Germinal center (tissue), 1 donor: ENCODE data around the gene ARID3C.

Source experiments
- DNase-seq: peaks from one replicate; pipeline ENCODE4 v3.0.0; 2012; ENCODE audit warnings: mixed read lengths, low spot score

The ARID3C gene

DNA sequence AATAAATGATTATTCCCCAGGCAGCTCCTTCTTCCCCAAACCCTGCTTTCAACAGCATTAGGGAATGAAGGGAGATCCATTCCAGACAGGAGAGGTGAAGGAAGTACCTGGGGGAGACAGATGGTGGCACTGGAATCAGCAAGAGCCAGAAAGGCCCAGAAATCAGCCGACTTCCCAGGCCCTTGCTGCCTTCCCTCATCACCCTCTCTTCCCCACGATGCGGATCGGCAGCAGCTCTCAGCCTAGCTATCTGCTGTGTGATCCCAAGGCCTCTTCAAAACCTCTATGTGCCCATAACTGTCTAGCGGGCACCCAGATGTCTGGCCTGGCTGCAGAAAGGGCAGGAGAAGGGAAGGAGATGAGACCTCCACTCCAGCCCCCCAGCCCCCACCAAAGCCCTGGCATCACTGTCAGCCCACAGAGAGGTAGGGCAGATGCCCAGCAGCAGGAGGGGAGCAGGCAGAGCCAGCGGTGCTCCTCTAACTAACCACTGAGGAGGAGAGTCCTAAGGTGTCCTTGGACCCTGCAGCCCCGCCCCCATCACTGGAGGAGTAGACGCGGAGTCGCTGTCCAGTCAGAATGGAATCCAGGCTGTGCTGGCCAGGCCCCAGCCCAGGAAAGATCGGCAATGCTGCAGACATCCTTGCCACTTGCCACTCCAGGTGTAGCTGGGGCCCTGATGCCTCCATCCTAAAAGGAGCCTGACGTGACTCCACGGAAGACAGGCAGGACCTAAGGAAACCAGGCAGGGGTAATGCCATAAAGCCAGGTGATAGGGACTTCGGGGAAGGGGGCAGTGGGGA is 52.1 kb downstream of the ARID3C start:
- no peak for DNase-seq

- no peak for DNase-seq
These were observed 52.8 kb downstream of the ARID3C start for GRCh38 chr9:34575862-34576596.

DNA sequence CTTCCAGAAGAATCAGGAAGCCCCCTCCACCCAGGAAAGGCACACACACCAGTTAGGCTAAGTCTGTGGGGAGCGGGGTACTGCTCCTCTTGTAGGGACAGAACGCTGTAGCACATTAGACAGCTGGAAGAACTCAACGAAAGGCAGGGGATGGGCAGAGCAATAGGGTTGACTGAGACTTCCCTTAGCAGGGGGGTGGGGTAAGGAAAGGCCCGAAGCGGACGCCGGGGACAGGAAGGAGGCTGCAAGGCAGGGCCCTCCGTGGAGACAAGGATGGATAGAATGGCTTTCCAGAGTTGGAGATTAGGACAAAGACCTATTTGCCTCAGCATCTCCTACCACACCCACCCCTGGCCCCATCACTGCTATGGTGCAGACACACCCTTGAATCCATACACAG is 53.6 kb downstream of the ARID3C start:
- DNase-seq: no peak

DNA sequence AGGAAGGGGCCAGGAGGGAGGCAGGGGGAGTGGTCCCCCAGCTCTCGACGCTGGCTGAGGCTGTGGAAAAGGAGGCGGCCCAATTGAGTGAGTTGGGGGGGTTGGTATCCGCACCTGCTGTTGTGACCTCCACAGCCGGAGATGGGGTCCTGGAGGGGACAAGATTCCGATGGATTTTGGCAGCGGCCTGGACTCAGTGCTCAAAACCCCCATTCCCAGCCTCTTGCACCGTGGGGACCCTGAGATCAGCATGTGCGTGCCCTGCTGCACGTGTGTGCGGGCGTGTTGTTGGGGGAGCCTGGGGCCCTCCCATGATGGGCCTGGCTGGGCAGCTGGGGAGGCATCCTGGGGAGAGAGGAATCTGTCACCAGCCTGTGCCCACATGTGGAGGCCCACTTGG is 54.3 kb downstream of the ARID3C start:
- DNase-seq: no peak

DNA sequence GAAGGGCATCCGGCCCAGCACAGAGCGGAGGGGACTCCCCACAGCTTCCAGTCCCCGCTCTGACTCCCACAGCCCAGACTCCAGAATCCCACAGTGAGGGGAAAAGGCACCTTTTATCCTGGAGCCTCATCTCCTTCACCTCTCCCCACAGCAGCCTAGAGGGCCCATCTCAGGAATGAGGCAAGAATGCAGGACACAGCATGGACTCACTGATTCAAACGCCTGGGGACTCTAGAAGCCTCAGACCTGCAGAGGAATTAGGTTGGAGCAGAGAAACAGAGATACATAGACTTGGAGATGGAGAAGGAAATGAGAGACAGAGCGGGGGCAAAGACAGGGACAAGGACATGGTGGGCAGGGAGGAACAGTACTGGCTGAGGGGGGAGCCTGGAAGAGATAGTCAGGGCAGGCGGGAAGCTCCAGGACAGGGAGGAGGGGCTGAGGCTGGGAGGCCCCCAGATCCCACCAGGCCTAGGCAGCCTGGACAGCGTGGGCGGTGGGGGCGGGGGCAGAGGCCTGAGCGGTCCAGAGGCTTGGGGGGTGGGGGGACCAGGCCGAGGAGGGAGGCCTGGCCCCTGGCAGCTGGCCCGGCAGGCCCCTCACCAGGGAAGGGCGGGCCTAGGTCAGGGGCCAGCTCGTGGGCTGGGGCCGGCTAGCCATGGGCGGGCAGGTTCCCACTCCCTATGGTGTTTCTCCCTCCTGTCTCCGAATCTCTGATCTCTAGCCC is 55.1 kb downstream of the ARID3C start:
- no peak for DNase-seq

GRCh38 chr9:34572628-34573027 is 56.2 kb downstream of the ARID3C start:
- no peak for DNase-seq

DNA sequence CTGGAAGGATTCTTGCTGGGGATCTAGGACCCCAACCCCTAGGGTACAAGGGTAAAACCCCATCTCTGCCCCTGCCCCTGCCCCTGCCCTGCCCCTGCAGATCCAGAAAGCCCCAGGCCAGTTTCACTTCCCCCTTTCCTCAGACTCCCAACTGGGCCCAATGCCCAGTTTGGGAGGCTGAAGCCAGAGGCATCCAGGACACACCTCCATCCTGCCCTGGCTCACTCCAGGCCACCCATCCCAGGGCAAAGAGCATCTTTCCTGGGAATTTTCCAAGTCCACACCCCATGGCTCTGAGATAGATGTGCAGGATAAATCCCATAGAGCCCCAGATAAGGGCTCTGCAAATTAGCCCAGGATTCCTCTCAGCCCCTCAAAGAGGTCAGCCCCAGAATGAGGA is 56.8 kb downstream of the ARID3C start:
- no peak for DNase-seq

DNA sequence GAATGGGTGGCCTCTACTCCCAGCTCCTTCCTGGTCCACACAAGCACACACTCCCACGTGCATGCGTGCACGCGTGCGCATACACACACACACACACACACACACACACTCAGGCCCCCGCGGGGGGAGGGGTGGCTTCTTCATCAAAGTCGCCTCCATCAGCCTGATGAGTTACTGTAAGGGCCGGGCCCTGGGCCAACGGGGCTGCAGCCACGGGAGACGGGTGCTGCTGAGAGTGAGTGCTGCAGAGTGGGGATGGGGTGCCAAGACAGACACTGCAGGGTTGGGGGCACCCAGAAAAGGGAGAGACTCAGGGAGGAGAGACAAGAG is 57.4 kb downstream of the ARID3C start:
- DNase-seq: no peak
